ENCODE results near the gene CX3CR1.

CX3CR1 gene

DNA sequence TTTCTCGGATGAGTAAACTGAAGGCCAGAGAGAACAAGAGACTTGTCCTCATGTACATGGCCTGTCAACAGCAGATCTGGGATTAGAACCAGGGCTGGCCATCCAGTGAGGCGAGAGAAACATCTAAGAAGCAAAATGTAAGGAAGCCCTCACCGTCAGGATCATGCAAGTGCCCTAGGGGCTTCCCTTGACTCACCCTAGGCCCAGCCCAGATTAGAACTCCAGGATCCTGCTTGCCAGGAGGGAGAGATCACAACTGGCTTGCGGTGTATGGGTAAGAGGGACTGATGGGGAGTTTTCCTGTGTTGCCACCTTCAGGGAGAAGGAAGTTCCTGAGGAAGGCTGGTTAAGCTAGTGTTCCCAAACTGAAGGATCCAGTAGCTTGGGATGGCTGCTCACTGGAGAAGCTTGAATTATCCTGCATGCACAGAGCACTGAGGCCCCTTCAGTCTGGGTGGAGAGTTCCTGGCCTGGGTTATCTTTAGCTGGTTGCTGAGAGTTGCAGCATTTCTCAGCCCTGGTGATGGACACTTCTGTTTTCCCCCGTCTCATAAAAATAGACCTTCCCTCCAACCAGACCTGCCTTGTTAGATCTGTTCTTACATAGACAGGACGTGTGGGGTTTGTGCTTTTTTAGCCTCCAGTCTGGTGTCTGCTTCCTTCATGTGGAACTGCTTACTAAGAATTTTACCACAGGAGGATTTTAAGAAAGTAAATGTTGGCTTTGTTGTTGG is 59.3 kb downstream of the CX3CR1 start:
- FAIRE-seq, result no peak

GRCh38 chr3:39219702-39220101 is 60.1 kb downstream of the CX3CR1 start:
- no peak for FAIRE-seq

DNA sequence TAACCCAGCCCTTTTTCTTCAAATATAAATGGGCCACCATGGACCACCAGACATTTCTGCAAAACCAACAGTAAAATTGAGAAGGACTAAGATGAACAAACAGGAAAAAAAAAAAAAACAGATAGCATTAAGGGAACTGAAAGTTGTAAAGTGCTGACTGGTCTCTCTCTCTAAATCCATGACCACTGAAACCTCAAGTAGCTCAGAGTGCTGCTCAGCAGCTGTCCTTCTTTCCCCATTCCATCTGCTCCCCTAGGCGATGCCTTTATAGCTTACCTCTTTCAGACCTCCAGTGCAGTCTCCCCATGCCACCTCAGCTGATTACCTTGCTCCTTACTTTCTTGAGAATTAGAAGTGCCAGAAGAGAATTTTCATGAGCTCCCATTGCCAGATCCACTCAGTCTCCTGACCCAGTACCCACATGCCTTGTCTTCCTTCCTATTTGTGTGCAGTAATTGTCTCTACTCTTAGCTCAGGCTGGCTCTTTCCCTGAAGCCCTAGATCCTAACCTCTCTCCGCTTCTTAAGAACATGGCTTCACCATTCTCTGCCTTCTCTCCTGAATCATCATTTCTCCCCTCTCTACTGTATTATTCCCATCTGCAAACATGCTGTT is 63.6 kb downstream of the CX3CR1 start:
- FAIRE-seq, result no peak

- FAIRE-seq, result no peak
These were observed 66.2 kb downstream of the CX3CR1 start for GRCh38 chr3:39213613-39214012.
